Neural cell (in vitro differentiated cells): ENCODE results near the gene OAS1. TPM values are rescaled to one million over a fixed set of nuclear protein-coding genes. Genes with fewer than 3 reads are reported as not detected.

Source experiments
- H2AFZ ChIP-seq: fragments of 200-600, 300-800 bp; sonication (generic), shearing (Covaris generic); 2 replicates; pipeline ENCODE4 v1.6.0; 2014; ENCODE audit warnings: low read depth, mild to moderate bottlenecking, antibody characterized with exemption, low read length, moderate library complexity
- H3F3A ChIP-seq: fragments of 200-600 bp; shearing (Covaris generic); 2 replicates; pipeline ENCODE4 v1.6.1; 2016; ENCODE audit warnings: mild to moderate bottlenecking, moderate library complexity, mixed read lengths, antibody characterized with exemption, low read length; ENCODE audit not compliant: insufficient read depth, poor library complexity, severe bottlenecking
- H3K27ac ChIP-seq: fragments of 200-600, 300-800 bp; sonication (generic), shearing (Covaris generic); 2 replicates; pipeline ENCODE4 v1.5.1; 2014; ENCODE audit warnings: mild to moderate bottlenecking, low read length, moderate library complexity
- H3K27me3 ChIP-seq: fragments of 300-800, 200-600 bp; sonication (generic), shearing (Covaris generic); 2 replicates; pipeline ENCODE4 v1.6.0; 2014; ENCODE audit warnings: mild to moderate bottlenecking, low read depth, low read length, moderate library complexity; ENCODE audit not compliant: insufficient read depth
- H3K36me3 ChIP-seq: fragments of 300-800, 200-600 bp; sonication (generic), shearing (Covaris generic); 2 replicates; pipeline ENCODE4 v1.5.1; 2014; ENCODE audit warnings: mild to moderate bottlenecking, antibody characterized with exemption, low read length, moderate library complexity; ENCODE audit not compliant: insufficient read depth
- H3K4me2 ChIP-seq: fragments of 300-800, 200-600 bp; sonication (generic), shearing (Covaris generic); 2 replicates; pipeline ENCODE4 v1.6.0; 2014; ENCODE audit warnings: mild to moderate bottlenecking, low read length
- H3K4me3 ChIP-seq: fragments of 300-800, 200-600 bp; sonication (generic), shearing (Covaris generic); 2 replicates; pipeline ENCODE4 v1.5.1; 2014; ENCODE audit warnings: mild to moderate bottlenecking, low read length, moderate library complexity
- H3K79me2 ChIP-seq: fragments of 200-600 bp; shearing (Covaris generic); replicated peaks from 2 replicates; pipeline ENCODE4 v1.6.0; 2014; ENCODE audit warnings: mild to moderate bottlenecking, low read length, moderate library complexity; ENCODE audit not compliant: insufficient read depth
- H3K9ac ChIP-seq: fragments of 300-800, 200-600 bp; sonication (generic), shearing (Covaris generic); 2 replicates; pipeline ENCODE4 v1.6.1; 2016; ENCODE audit warnings: mild to moderate bottlenecking, low read length, mixed read lengths
- H3K9me2 ChIP-seq: fragments of 200-600 bp; shearing (Covaris generic); 2 replicates; pipeline ENCODE4 v1.6.1; 2016; ENCODE audit warnings: mild to moderate bottlenecking, low read length, mixed read lengths; ENCODE audit not compliant: insufficient read depth
- H3K9me3 ChIP-seq: fragments of 200-600, 300-800 bp; sonication (generic), shearing (Covaris generic); 2 replicates; pipeline ENCODE4 v1.6.1; 2016; ENCODE audit warnings: mild to moderate bottlenecking, mixed run types, low read length, moderate library complexity, mixed read lengths
- H4K20me1 ChIP-seq: fragments of 200-600 bp; shearing (Covaris generic); 2 replicates; pipeline ENCODE4 v1.6.1; 2016; ENCODE audit warnings: mild to moderate bottlenecking, mixed run types; ENCODE audit not compliant: insufficient read depth
- EP300 ChIP-seq: fragments of 450-650 bp; conservative IDR thresholded peaks from 2 replicates; pipeline ENCODE4 v1.6.1; 2014; ENCODE audit warnings: antibody characterized with exemption, mild to moderate bottlenecking, moderate library complexity; ENCODE audit not compliant: poor library complexity, severe bottlenecking
- EZH2 ChIP-seq: fragments of 200-600, 300-800 bp; shearing (Covaris generic), sonication (generic); IDR thresholded peaks from 2 replicates; pipeline ENCODE4 v1.6.1; 2014; ENCODE audit warnings: antibody characterized with exemption, low read length, borderline replicate concordance, mild to moderate bottlenecking; ENCODE audit not compliant: insufficient read depth, poor library complexity, severe bottlenecking
- MXI1 ChIP-seq: fragments of 450-650 bp; conservative IDR thresholded peaks from 2 replicates; pipeline ENCODE4 v1.6.1; 2014; ENCODE audit warnings: antibody characterized with exemption, mild to moderate bottlenecking; ENCODE audit not compliant: poor library complexity, severe bottlenecking
- POLR2AphosphoS5 ChIP-seq: IDR thresholded peaks from 2 replicates; pipeline ENCODE4 v1.6.1; 2012
- RAD21 ChIP-seq: fragments of 450-650 bp; conservative IDR thresholded peaks from 2 replicates; pipeline ENCODE4 v1.6.1; 2014; ENCODE audit warnings: antibody characterized with exemption, mild to moderate bottlenecking, moderate library complexity
- SMC3 ChIP-seq: fragments of 450-650 bp; conservative IDR thresholded peaks from 2 replicates; pipeline ENCODE4 v1.6.1; 2014; ENCODE audit warnings: antibody characterized with exemption, mild to moderate bottlenecking, moderate library complexity; ENCODE audit not compliant: poor library complexity
- TAF1 ChIP-seq: IDR thresholded peaks from 2 replicates; pipeline ENCODE4 v1.6.1; 2012; ENCODE audit warnings: low read depth
- polyA plus RNA-seq: library from polyadenylated mRNA; depleted of rRNA; stranded (reverse); fragments of >200 nt; gene quantifications from 2 replicates; pipeline ENCODE4 v1.2.3, GENCODE V29; 2014
- TF ChIP-seq, protein P1 (sequence below): fragments of 450-650 bp; IDR thresholded peaks from 2 replicates; pipeline ENCODE4 v1.5.1; 2014; ENCODE audit warnings: antibody characterized with exemption, mild to moderate bottlenecking, moderate library complexity; ENCODE audit not compliant: poor library complexity, severe bottlenecking
- TF ChIP-seq, protein P2 (sequence below): IDR thresholded peaks from 2 replicates; pipeline ENCODE4 v1.6.1; 2012; ENCODE audit warnings: borderline replicate concordance

Gene OAS1
- polyA plus RNA-seq, 1 donor from 2014 or later = not detected

DNA sequence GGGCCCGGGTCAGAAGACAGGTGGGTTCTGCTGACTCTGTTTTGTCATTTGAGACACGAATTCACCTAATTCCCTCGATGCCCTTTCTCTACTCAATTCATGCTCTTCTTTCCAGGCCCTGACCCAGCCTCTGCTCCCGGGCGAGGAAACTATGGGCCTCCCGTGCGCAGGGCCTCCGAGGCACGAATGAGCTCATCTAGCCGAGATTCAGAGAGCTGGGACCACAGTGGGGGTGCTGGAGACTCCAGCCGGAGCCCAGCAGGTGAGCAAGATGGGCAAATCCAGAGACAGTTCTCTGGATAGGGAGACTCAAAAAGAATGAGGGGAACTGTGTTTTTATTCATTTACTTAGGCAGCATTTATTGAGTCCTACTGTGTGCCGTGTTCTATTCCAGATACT is 37.0 kb upstream of the OAS1 start:
- no peak overlapping the region for H3K27ac ChIP-seq
- H3K79me2 ChIP-seq = no peaks in the 10 kb centered on the region
- H3K9me3 ChIP-seq = no peaks in the 10 kb centered on the region
- H3K4me3 ChIP-seq = no peak overlapping the region
- H3K36me3 ChIP-seq = no peaks in the 10 kb centered on the region
- no peaks in the 10 kb centered on the region for H3F3A ChIP-seq
- TF ChIP-seq, protein P1, sequence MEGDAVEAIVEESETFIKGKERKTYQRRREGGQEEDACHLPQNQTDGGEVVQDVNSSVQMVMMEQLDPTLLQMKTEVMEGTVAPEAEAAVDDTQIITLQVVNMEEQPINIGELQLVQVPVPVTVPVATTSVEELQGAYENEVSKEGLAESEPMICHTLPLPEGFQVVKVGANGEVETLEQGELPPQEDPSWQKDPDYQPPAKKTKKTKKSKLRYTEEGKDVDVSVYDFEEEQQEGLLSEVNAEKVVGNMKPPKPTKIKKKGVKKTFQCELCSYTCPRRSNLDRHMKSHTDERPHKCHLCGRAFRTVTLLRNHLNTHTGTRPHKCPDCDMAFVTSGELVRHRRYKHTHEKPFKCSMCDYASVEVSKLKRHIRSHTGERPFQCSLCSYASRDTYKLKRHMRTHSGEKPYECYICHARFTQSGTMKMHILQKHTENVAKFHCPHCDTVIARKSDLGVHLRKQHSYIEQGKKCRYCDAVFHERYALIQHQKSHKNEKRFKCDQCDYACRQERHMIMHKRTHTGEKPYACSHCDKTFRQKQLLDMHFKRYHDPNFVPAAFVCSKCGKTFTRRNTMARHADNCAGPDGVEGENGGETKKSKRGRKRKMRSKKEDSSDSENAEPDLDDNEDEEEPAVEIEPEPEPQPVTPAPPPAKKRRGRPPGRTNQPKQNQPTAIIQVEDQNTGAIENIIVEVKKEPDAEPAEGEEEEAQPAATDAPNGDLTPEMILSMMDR = no peak
- no peak for TF ChIP-seq EZH2
- TF ChIP-seq TAF1 = no peak
- TF ChIP-seq SMC3 = no peak
- no peak for TF ChIP-seq POLR2AphosphoS5
- TF ChIP-seq RAD21 = no peak
- no peak for TF ChIP-seq EP300
- no peak for TF ChIP-seq MXI1
- TF ChIP-seq, protein P2, sequence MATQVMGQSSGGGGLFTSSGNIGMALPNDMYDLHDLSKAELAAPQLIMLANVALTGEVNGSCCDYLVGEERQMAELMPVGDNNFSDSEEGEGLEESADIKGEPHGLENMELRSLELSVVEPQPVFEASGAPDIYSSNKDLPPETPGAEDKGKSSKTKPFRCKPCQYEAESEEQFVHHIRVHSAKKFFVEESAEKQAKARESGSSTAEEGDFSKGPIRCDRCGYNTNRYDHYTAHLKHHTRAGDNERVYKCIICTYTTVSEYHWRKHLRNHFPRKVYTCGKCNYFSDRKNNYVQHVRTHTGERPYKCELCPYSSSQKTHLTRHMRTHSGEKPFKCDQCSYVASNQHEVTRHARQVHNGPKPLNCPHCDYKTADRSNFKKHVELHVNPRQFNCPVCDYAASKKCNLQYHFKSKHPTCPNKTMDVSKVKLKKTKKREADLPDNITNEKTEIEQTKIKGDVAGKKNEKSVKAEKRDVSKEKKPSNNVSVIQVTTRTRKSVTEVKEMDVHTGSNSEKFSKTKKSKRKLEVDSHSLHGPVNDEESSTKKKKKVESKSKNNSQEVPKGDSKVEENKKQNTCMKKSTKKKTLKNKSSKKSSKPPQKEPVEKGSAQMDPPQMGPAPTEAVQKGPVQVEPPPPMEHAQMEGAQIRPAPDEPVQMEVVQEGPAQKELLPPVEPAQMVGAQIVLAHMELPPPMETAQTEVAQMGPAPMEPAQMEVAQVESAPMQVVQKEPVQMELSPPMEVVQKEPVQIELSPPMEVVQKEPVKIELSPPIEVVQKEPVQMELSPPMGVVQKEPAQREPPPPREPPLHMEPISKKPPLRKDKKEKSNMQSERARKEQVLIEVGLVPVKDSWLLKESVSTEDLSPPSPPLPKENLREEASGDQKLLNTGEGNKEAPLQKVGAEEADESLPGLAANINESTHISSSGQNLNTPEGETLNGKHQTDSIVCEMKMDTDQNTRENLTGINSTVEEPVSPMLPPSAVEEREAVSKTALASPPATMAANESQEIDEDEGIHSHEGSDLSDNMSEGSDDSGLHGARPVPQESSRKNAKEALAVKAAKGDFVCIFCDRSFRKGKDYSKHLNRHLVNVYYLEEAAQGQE = no peak
- H3K27me3 ChIP-seq = peaks cover 6% of the 10 kb centered on the region
- no peak overlapping the region for H3K4me2 ChIP-seq
- H3K9me2 ChIP-seq = no peaks in the 10 kb centered on the region
- H3K9ac ChIP-seq = no peak overlapping the region
- H4K20me1 ChIP-seq = no peaks in the 10 kb centered on the region
- H2AFZ ChIP-seq = no peak overlapping the region

DNA sequence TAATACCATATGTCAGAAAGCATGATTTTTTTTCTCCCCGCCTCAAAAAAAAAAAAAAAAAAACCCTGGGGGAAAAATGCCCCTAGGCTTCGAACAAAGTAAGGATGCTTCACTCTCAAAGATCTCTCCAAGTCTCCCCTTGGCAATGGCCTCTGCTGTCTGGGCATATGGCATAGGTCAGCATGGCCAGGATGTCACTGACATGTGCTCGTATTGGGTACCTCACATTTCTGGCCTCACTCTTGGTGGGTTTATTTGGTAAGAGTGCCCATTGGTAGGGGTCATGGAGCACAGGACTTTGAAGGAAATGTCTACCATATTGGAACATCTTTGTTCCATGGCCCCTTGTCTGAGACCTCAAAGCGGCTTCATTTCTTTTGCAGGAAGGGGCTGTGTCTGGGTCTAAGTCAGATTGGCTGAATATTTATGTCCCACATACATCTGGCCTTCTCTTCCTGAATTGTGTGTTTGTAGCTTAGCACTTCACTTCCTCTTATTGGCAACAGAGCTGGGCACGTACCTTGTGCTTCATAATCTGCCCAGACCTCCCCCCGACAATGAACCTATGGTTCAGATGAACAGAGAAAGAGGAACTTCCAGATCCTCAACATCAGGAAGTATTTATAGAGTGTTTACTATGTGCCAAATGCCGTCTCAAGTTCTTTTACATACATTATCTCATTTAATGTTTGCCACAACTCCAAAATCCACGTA is 36.3 kb upstream of the OAS1 start:
- Histone ChIP-seq H3K4me2 (no peak overlapping the region), H3K9me3 (no peaks in the 10 kb centered on the region), H3K27me3 (peaks cover 6% of the 10 kb centered on the region), H3K36me3 (no peaks in the 10 kb centered on the region), H2AFZ (no peak overlapping the region), H3K9me2 (no peaks in the 10 kb centered on the region), H3K79me2 (no peaks in the 10 kb centered on the region), H3F3A (no peaks in the 10 kb centered on the region), H3K27ac (no peak overlapping the region), H3K9ac (no peak overlapping the region), H4K20me1 (no peaks in the 10 kb centered on the region), H3K4me3 (no peak overlapping the region)
- no peak for TF ChIP-seq EZH2
- TF ChIP-seq MXI1 = no peak
- TF ChIP-seq, protein P1 = no peak
- TF ChIP-seq, protein P2 = no peak
- no peak for TF ChIP-seq POLR2AphosphoS5
- TF ChIP-seq SMC3 = no peak
- TF ChIP-seq EP300 = no peak
